OCI-LY7 (cell line): ENCODE measurements around the gene PARD6G. TPM values are rescaled to one million over a fixed set of nuclear protein-coding genes. Genes with fewer than 3 reads are reported as not detected.
"Not testable (repeated sequence)": the region's sequence is repeated elsewhere in the genome, so short reads cannot be mapped to it uniquely, and the experiment has no call there.

Source experiments
- Bru-seq: library from RNA; stranded (reverse); fragments of 400-500 nt; gene quantifications from one replicate; lab custom pipeline; 2021; lab: Mats Ljungman, UMichigan
- BruChase-seq, 2 experiments: library from RNA; stranded (reverse); fragments of 400-500 nt; gene quantifications; one replicate each; lab custom pipeline; 2021; lab: Mats Ljungman, UMichigan
- BruUV-seq: library from RNA; stranded (reverse); fragments of 400-500 nt; replicated peaks from 2 replicates; lab custom pipeline; 2021; lab: Mats Ljungman, UMichigan
- CTCF ChIA-PET: fragments of 300-600 bp; sonication (Branson Sonifier 250); formaldehyde crosslinking; loops from one replicate; lab custom pipeline; 2022; ENCODE audit warnings: antibody characterized with exemption; ENCODE audit not compliant: unreplicated experiment; lab: Charles Lee
- POLR2A ChIA-PET: fragments of 300-600 bp; sonication (Branson Sonifier 250); formaldehyde crosslinking; loops from one replicate; lab custom pipeline; 2022; ENCODE audit warnings: antibody characterized with exemption; lab: Charles Lee
- DNase-seq: peaks from one replicate; pipeline ENCODE4 v3.0.0-alpha.2; 2015; ENCODE audit warnings: low spot score
- H2AFZ ChIP-seq: fragments of 200-600 bp; sonication (generic), shearing (Covaris generic); 2 replicates; pipeline ENCODE4 v1.6.1; 2014; ENCODE audit warnings: mild to moderate bottlenecking, antibody characterized with exemption, low read length, moderate library complexity
- H3K27ac ChIP-seq: fragments of 200-600 bp; sonication (generic); 2 replicates; pipeline ENCODE4 v1.5.1; 2014; ENCODE audit warnings: mixed run types, low read depth, mild to moderate bottlenecking, moderate library complexity, low read length, inconsistent platforms; ENCODE audit not compliant: poor library complexity, severe bottlenecking
- H3K36me3 ChIP-seq: fragments of 200-600 bp; sonication (generic); 2 replicates; pipeline ENCODE4 v1.6.1; 2014; ENCODE audit warnings: mild to moderate bottlenecking, antibody characterized with exemption, low read length, moderate library complexity, mixed read lengths; ENCODE audit not compliant: insufficient read depth
- H3K4me1 ChIP-seq: fragments of 200-600 bp; sonication (generic); 2 replicates; pipeline ENCODE4 v1.5.1; 2014; ENCODE audit warnings: mild to moderate bottlenecking, low read length; ENCODE audit not compliant: insufficient read depth, poor library complexity, severe bottlenecking
- H3K4me2 ChIP-seq: fragments of 200-600 bp; sonication (generic); 2 replicates; pipeline ENCODE4 v1.6.1; 2014; ENCODE audit warnings: mild to moderate bottlenecking, low read length
- H3K4me3 ChIP-seq: fragments of 200-600 bp; sonication (generic); 2 replicates; pipeline ENCODE4 v1.5.1; 2014; ENCODE audit warnings: mild to moderate bottlenecking, low read depth, low read length; ENCODE audit not compliant: poor library complexity, severe bottlenecking
- H3K79me2 ChIP-seq: fragments of 200-600 bp; sonication (generic); 2 replicates; pipeline ENCODE4 v1.6.1; 2016; ENCODE audit warnings: low read depth, mild to moderate bottlenecking, low read length, moderate library complexity, mixed read lengths; ENCODE audit not compliant: insufficient read depth
- H3K9me2 ChIP-seq: fragments of 200-600 bp; sonication (generic); 2 replicates; pipeline ENCODE4 v1.6.1; 2016; ENCODE audit warnings: mild to moderate bottlenecking, low read length, mixed read lengths; ENCODE audit not compliant: insufficient read depth
- H3K9me3 ChIP-seq: fragments of 200-600 bp; sonication (generic); 2 replicates; pipeline ENCODE4 v1.6.1; 2014; ENCODE audit warnings: mild to moderate bottlenecking, mixed run types, low read length, mixed read lengths
- H4K20me1 ChIP-seq: fragments of 200-600 bp; sonication (generic); 2 replicates; pipeline ENCODE4 v1.6.1; 2014; ENCODE audit warnings: mild to moderate bottlenecking, antibody characterized with exemption, low read length, moderate library complexity, mixed read lengths; ENCODE audit not compliant: insufficient read depth
- CTCF ChIP-seq: fragments of 200-600 bp; sonication (generic); conservative IDR thresholded peaks from 2 replicates; pipeline ENCODE4 v1.5.1; 2014; ENCODE audit warnings: mild to moderate bottlenecking, antibody characterized with exemption, low read length, moderate library complexity, mixed read lengths
- EZH2phosphoT487 ChIP-seq: fragments of 200-600 bp; sonication (generic); IDR thresholded peaks from 2 replicates; pipeline ENCODE4 v1.6.1; 2018; ENCODE audit warnings: low read depth, borderline replicate concordance, mild to moderate bottlenecking, mixed run types, antibody characterized with exemption, low read length, moderate library complexity, mixed read lengths
- intact Hi-C: fragments of 100-400 bp; cut with micrococcal nuclease; formaldehyde crosslinking; loops from one replicate; pipeline ENCODE4 v1.10.0; 2022; ENCODE audit not compliant: unreplicated experiment
- long read RNA-seq: library from polyadenylated mRNA; stranded (forward); transcript quantifications from one replicate; pipeline ENCODE4 v2.0.0, GENCODE V29; 2022
- total RNA-seq, 2 experiments: library from RNA; depleted of rRNA in 1 of 2; stranded (reverse); fragments of >200 nt in 1 of 2; shearing (Covaris generic) in 1 of 2; gene quantifications; 2 replicates each; pipeline ENCODE4 v1.2.3, GENCODE V29; 2014 to 2022

PARD6G gene, protein sequence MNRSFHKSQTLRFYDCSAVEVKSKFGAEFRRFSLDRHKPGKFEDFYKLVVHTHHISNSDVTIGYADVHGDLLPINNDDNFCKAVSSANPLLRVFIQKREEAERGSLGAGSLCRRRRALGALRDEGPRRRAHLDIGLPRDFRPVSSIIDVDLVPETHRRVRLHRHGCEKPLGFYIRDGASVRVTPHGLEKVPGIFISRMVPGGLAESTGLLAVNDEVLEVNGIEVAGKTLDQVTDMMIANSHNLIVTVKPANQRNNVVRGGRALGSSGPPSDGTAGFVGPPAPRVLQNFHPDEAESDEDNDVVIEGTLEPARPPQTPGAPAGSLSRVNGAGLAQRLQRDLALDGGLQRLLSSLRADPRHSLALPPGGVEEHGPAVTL
- 0.03 TPM in 1 of 2 replicates, not detected in the other for total RNA-seq (2014; rRNA removed; shearing (Covaris generic))
- total RNA-seq (2022): not detected in 2 replicates
- Bru-seq, nascent RNA: percentile 3 among the genes with signal in this experiment
- BruChase-seq, experiment 1, labeled RNA remaining after a 6-hour chase: percentile 3 among the genes with signal in this experiment
- not detected for BruChase-seq, experiment 2, labeled RNA remaining after a 2-hour chase
- long read RNA-seq: 0 reads

GRCh38 chr18:80247393-80247841, at the start of gene PARD6G:
TSS of gene PARD6G (minus strand) at chr18:80247514. CDS start at chr18:80247348, 166 bp downstream.
- no peak within 1 kb of the TSS for H2AFZ ChIP-seq
- H3K36me3 ChIP-seq: no peaks in the 10 kb centered on the region
- H3K4me3 ChIP-seq: peak within 1 kb of the TSS; percentile 40
- no peaks in the 10 kb centered on the region for H3K4me1 ChIP-seq
- no peaks in the 10 kb centered on the region for H3K79me2 ChIP-seq
- peak; percentile 39 for DNase-seq
- intact Hi-C loops: no loop called here
- H3K9me3 ChIP-seq: no peaks in the 10 kb centered on the region
- TF ChIP-seq CTCF (no peak), EZH2phosphoT487 (no peak)
- ChIA-PET CTCF (no interaction called here), POLR2A (no interaction called here)
- H4K20me1 ChIP-seq: no peaks in the 10 kb centered on the region
- no peak within 1 kb of the TSS for H3K27ac ChIP-seq
- no TSS peak for BruUV-seq
- peak within 1 kb of the TSS; percentile 53 for H3K4me2 ChIP-seq
- no peaks in the 10 kb centered on the region for H3K9me2 ChIP-seq

GRCh38 chr18:80262241-80263033, 15.1 kb upstream of the PARD6G start:
- CTCF ChIA-PET, DNase-seq, H2AFZ ChIP-seq, BruUV-seq, H3K9me2 ChIP-seq, intact Hi-C loops, H3K4me1 ChIP-seq, H3K27ac ChIP-seq, H3K79me2 ChIP-seq, H4K20me1 ChIP-seq, H3K9me3 ChIP-seq, H3K4me2 ChIP-seq, H3K36me3 ChIP-seq, POLR2A ChIA-PET, H3K4me3 ChIP-seq: not testable (repeated sequence)
- TF ChIP-seq CTCF: peak; percentile 62
